SK-N-SH (cell line): Measurements from ENCODE around the gene TNFRSF14.

Source experiments
- CHD2 ChIP-seq: fragments of 150-350 bp; IDR thresholded peaks from 2 replicates; pipeline ENCODE4 v1.6.1; 2018; ENCODE audit warnings: low read length; ENCODE audit not compliant: partially characterized antibody
- RAD21 ChIP-seq: IDR thresholded peaks from 2 replicates; pipeline ENCODE4 v1.6.1; 2012; ENCODE audit warnings: mild to moderate bottlenecking, low read length
- REST ChIP-seq: IDR thresholded peaks from 2 replicates; pipeline ENCODE4 v1.6.1; 2012; ENCODE audit warnings: mild to moderate bottlenecking, low read depth, low read length, moderate library complexity
- TF ChIP-seq, protein P1 (sequence below): fragments of 200-600 bp; sonication (generic); IDR thresholded peaks from 2 replicates; pipeline ENCODE4 v1.6.1; 2017; ENCODE audit warnings: antibody characterized with exemption, mild to moderate bottlenecking, moderate library complexity

DNA sequence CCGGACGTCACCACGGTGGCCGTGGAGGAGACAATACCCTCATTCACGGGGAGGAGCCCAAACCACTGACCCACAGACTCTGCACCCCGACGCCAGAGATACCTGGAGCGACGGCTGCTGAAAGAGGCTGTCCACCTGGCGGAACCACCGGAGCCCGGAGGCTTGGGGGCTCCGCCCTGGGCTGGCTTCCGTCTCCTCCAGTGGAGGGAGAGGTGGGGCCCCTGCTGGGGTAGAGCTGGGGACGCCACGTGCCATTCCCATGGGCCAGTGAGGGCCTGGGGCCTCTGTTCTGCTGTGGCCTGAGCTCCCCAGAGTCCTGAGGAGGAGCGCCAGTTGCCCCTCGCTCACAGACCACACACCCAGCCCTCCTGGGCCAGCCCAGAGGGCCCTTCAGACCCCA lies 7.0 kb downstream of the TNFRSF14 start:
- TF ChIP-seq, protein P1, sequence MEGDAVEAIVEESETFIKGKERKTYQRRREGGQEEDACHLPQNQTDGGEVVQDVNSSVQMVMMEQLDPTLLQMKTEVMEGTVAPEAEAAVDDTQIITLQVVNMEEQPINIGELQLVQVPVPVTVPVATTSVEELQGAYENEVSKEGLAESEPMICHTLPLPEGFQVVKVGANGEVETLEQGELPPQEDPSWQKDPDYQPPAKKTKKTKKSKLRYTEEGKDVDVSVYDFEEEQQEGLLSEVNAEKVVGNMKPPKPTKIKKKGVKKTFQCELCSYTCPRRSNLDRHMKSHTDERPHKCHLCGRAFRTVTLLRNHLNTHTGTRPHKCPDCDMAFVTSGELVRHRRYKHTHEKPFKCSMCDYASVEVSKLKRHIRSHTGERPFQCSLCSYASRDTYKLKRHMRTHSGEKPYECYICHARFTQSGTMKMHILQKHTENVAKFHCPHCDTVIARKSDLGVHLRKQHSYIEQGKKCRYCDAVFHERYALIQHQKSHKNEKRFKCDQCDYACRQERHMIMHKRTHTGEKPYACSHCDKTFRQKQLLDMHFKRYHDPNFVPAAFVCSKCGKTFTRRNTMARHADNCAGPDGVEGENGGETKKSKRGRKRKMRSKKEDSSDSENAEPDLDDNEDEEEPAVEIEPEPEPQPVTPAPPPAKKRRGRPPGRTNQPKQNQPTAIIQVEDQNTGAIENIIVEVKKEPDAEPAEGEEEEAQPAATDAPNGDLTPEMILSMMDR: no peak
- no peak for TF ChIP-seq REST
- no peak for TF ChIP-seq RAD21
- TF ChIP-seq CHD2: no peak
